PC-3 (cell line): Measurements from ENCODE around the gene FKBP2. TPM values are rescaled to one million over a fixed set of nuclear protein-coding genes. Genes with fewer than 3 reads are reported as not detected.

Experiments used
- ATAC-seq: fragments of 200-7000 bp; cut with Tn5 transposase; 2 replicates; pipeline ENCODE4 v1.9.1; 2020; ENCODE audit warnings: mild to moderate bottlenecking, moderate library complexity
- BruUV-seq: library from RNA; stranded (reverse); fragments of 400-500 nt; replicated peaks from 2 replicates; lab custom pipeline; 2021; lab: Mats Ljungman, UMichigan
- CTCF ChIA-PET: fragments of 300-600 bp; sonication (Branson Sonifier 250); formaldehyde crosslinking; loops from one replicate; lab custom pipeline; 2022; ENCODE audit warnings: antibody characterized with exemption; lab: Charles Lee
- POLR2A ChIA-PET: fragments of 300-600 bp; sonication (Branson Sonifier 250); formaldehyde crosslinking; loops from one replicate; lab custom pipeline; 2022; ENCODE audit warnings: antibody characterized with exemption; ENCODE audit not compliant: unreplicated experiment; lab: Charles Lee
- DNase-seq: peaks from one replicate; pipeline ENCODE4 v3.0.0-alpha.2; 2015
- H2AFZ ChIP-seq: fragments of 300-600 bp; sonication (generic); 2 replicates; pipeline ENCODE4 v1.6.0; 2016; ENCODE audit warnings: antibody characterized with exemption, low read length
- H3F3A ChIP-seq: fragments of 300-600 bp; sonication (generic); one replicate; pipeline ENCODE4 v1.6.0; 2017; ENCODE audit warnings: antibody characterized with exemption, low read length, control low read depth, mild to moderate bottlenecking; ENCODE audit not compliant: unreplicated experiment
- H3K27ac ChIP-seq: fragments of 300-600 bp; sonication (generic); 2 replicates; pipeline ENCODE4 v1.5.1; 2016; ENCODE audit warnings: mild to moderate bottlenecking, low read length
- H3K27me3 ChIP-seq: fragments of 300-600 bp; sonication (generic); 2 replicates; pipeline ENCODE4 v1.6.1; 2016; ENCODE audit warnings: low read length, mixed read lengths
- H3K36me3 ChIP-seq: fragments of 300-600 bp; sonication (generic); 2 replicates; pipeline ENCODE4 v1.6.1; 2016; ENCODE audit warnings: low read depth, mixed run types, low read length, mixed read lengths
- H3K4me1 ChIP-seq: fragments of 300-600 bp; sonication (generic); 2 replicates; pipeline ENCODE4 v1.5.1; 2016; ENCODE audit warnings: low read length; ENCODE audit not compliant: insufficient read depth
- H3K4me2 ChIP-seq: fragments of 300-600 bp; sonication (generic); 2 replicates; pipeline ENCODE4 v1.6.0; 2016; ENCODE audit warnings: low read length
- H3K4me3 ChIP-seq: fragments of 300-600 bp; sonication (generic); 2 replicates; pipeline ENCODE4 v1.5.1; 2016; ENCODE audit warnings: mild to moderate bottlenecking, low read length, mixed read lengths
- H3K79me2 ChIP-seq: fragments of 300-600 bp; sonication (generic); 2 replicates; pipeline ENCODE4 v1.6.1; 2017; ENCODE audit warnings: low read length, mixed read lengths
- H3K9ac ChIP-seq: fragments of 300-600 bp; sonication (generic); 2 replicates; pipeline ENCODE4 v1.6.0; 2016; ENCODE audit warnings: mild to moderate bottlenecking, low read length
- H3K9me2 ChIP-seq: fragments of 300-600 bp; sonication (generic); replicated peaks from 2 replicates; pipeline ENCODE4 v1.6.1; 2016; ENCODE audit warnings: mixed run types, low read length, mixed read lengths
- H3K9me3 ChIP-seq: fragments of 300-600 bp; sonication (generic); 2 replicates; pipeline ENCODE4 v1.6.1; 2016; ENCODE audit warnings: low read length, mixed read lengths
- H4K20me1 ChIP-seq: fragments of 300-600 bp; sonication (generic); 2 replicates; pipeline ENCODE4 v1.6.1; 2016; ENCODE audit warnings: low read length, mixed read lengths
- CTCF ChIP-seq: fragments of 300-600 bp; sonication (generic); conservative IDR thresholded peaks from 2 replicates; pipeline ENCODE4 v1.5.1; 2017; ENCODE audit warnings: antibody characterized with exemption, low read depth, mild to moderate bottlenecking, low read length
- EZH2 ChIP-seq: fragments of 300-600 bp; sonication (generic); IDR thresholded peaks from one replicate; pipeline ENCODE4 v1.6.1; 2017; ENCODE audit warnings: antibody characterized with exemption, mild to moderate bottlenecking, low read length; ENCODE audit not compliant: unreplicated experiment
- EZH2phosphoT487 ChIP-seq: fragments of 300-600 bp; sonication (generic); IDR thresholded peaks from 2 replicates; pipeline ENCODE4 v1.6.1; 2018; ENCODE audit warnings: mild to moderate bottlenecking, antibody characterized with exemption, low read length, borderline replicate concordance
- intact Hi-C: fragments of 100-400 bp; cut with micrococcal nuclease; formaldehyde crosslinking; loops from 2 replicates; pipeline ENCODE4 v1.9.0; 2023
- total RNA-seq: library from RNA; depleted of rRNA; stranded (reverse); fragments of >200 nt; gene quantifications from 2 replicates; pipeline ENCODE4 v1.2.3, GENCODE V29; 2014

Gene FKBP2
- total RNA-seq, 1 experiment from 2014 or later: 215 TPM

- peaks cover 39% of the 10 kb centered on the region for H3K4me1 ChIP-seq
- POLR2A ChIA-PET: interaction anchor here (1.2 kb wide), 1 partner anchor 18 kb away, joined by 5 read pairs; no protein-coding TSS in a partner anchor
- H4K20me1 ChIP-seq: no peaks in the 10 kb centered on the region
- ATAC-seq: no peak
- H3K9ac ChIP-seq: no peak overlapping the region
- TF ChIP-seq EZH2phosphoT487 (no peak), EZH2 (no peak), CTCF (no peak)
- CTCF ChIA-PET: interaction anchor here (0.9 to 2.0 kb wide), 2 partner anchors 23 to 77 kb away, joined by 3 to 9 read pairs; no protein-coding TSS in a partner anchor
- H3K36me3 ChIP-seq: 0 out of 2 replicates have a peak, but pooled peaks cover 3% of the 10 kb centered on the region
- peaks cover 25% of the 10 kb centered on the region for H3K79me2 ChIP-seq
- intact Hi-C loops: no loop called here
- peak overlapping the region; percentile 97 for H3K4me2 ChIP-seq
- H3K4me3 ChIP-seq: peak overlapping the region; percentile 83
- no peaks in the 10 kb centered on the region for H3F3A ChIP-seq
- BruUV-seq: no TSS peak
- DNase-seq: peak; percentile 29
- no peaks in the 10 kb centered on the region for H3K27me3 ChIP-seq
- H3K9me3 ChIP-seq: no peaks in the 10 kb centered on the region
- H2AFZ ChIP-seq: no peak overlapping the region
- no peak overlapping the region for H3K27ac ChIP-seq
- no peaks in the 10 kb centered on the region for H3K9me2 ChIP-seq
Measured at GRCh38 chr11:64227405-64227956, 13.4 kb upstream of the FKBP2 start.

GRCh38 chr11:64229090-64229743 is 11.7 kb upstream of the FKBP2 start:
- intact Hi-C loops: no loop called here
- no TSS peak for BruUV-seq
- Histone ChIP-seq H3K79me2 (peaks cover 25% of the 10 kb centered on the region), H3K27me3 (no peaks in the 10 kb centered on the region), H3K4me1 (peaks cover 41% of the 10 kb centered on the region), H3K27ac (no peak overlapping the region), H3K4me2 (no peak overlapping the region; the same call in 1 of the 2 replicates), H4K20me1 (no peaks in the 10 kb centered on the region), H3F3A (no peaks in the 10 kb centered on the region), H3K4me3 (no peak overlapping the region), H3K9me3 (no peaks in the 10 kb centered on the region), H3K9me2 (no peaks in the 10 kb centered on the region), H3K9ac (no peak overlapping the region), H3K36me3 (no peaks in the 10 kb centered on the region), H2AFZ (no peak overlapping the region)
- ChIA-PET POLR2A (no interaction called here), CTCF (interaction anchor here (1.4 kb wide), 1 partner anchor 25 kb away, joined by 15 read pairs; no protein-coding TSS in a partner anchor)
- ATAC-seq (no peak), DNase-seq (no peak)
- no peak for TF ChIP-seq EZH2
- TF ChIP-seq CTCF: no peak
- TF ChIP-seq EZH2phosphoT487: no peak

GRCh38 chr11:64229744-64230170 is 11.1 kb upstream of the FKBP2 start:
- POLR2A ChIA-PET: no interaction called here
- TF ChIP-seq EZH2 (no peak), EZH2phosphoT487 (no peak), CTCF (no peak)
- Histone ChIP-seq H3K9ac (peak overlapping the region; percentile 71), H4K20me1 (no peaks in the 10 kb centered on the region), H3K27ac (no peak overlapping the region), H3F3A (no peaks in the 10 kb centered on the region), H2AFZ (peak overlapping the region; percentile 84), H3K36me3 (no peaks in the 10 kb centered on the region), H3K9me3 (no peaks in the 10 kb centered on the region), H3K79me2 (peaks cover 25% of the 10 kb centered on the region), H3K4me3 (peak overlapping the region; percentile 88), H3K27me3 (no peaks in the 10 kb centered on the region), H3K9me2 (no peaks in the 10 kb centered on the region), H3K4me2 (peak overlapping the region; percentile 85), H3K4me1 (peaks cover 38% of the 10 kb centered on the region)
- intact Hi-C loops: loop anchor here (5.0 kb wide), 1 partner anchor 42 kb away; the partner anchor contains the start of gene STIP1
- CTCF ChIA-PET: interaction anchor here (0.6 to 1.4 kb wide), 2 partner anchors 25 to 127 kb away, joined by 3 to 15 read pairs; no protein-coding TSS in a partner anchor
- no peak for DNase-seq
- no TSS peak for BruUV-seq
- no peak for ATAC-seq
